DMS53 (cell line): ENCODE data around the gene RIPPLY2.

Source experiments
- DNase-seq: peaks from one replicate; lab custom pipeline; 2025; lab: John Stamatoyannopoulos, UW

RIPPLY2 gene

GRCh38 chr6:83905648-83906047, 52.5 kb downstream of the RIPPLY2 start:
- DNase-seq, result no peak
